Heart left ventricle (tissue), 13 donors: Measurements from ENCODE around the gene GARIN5B.

Experiments used
- POLR2A ChIP-seq, 2 donors: fragments of 450-650 bp; IDR thresholded peaks; one replicate each; pipeline ENCODE4 v1.6.1; 2017; ENCODE audit warnings: antibody characterized with exemption in 2 of 2, mild to moderate bottlenecking in 2 of 2, moderate library complexity in 2 of 2
- TF ChIP-seq, protein P1 (sequence below), 12 donors: fragments of 200-600 bp; sonication (generic) in 4 of 12; IDR thresholded peaks; one replicate each; pipeline versions ENCODE4 v1.5.0 to v1.8.0; 2018 to 2022; ENCODE audit warnings: antibody characterized with exemption in 12 of 12, mild to moderate bottlenecking in 5 of 12
- donor health status: ischemic (EF 13 %, LVEDD 7.1; RV severe dilation, severe dysfunction).
- donor health status: DM: no; HTN: yes; CAD: no.
- donor health status: DM: no; HTN: no; CAD: no.
- donor health status: ischemic (EF 25% LVEDD 6.9; RV normal size, moderate dysfunction).
- donor health status: ischemic (EF 25% LVEDD 5.7; RV mildly dilated, moderate dysfunction).
- donor health status: ischemic (EF 35%, LVEDD 5.7; RV mildly dilated, moderate dysfunction).
- donor health status: nonischemic (EF 11% LVEDD 7.7; RV severe dilation, severe dysfunction).
- donor health status: DM: yes; HTN: yes; CAD: no.
- donor health status: PGD.
- donor health status: ischemic (EF 29% LVEDD 5.4; RV normal size, mild dysfunction).
- donor health status: nonischemic (EF 23%, LVEDD 6.1; RV moderate dilation, normal function).

DNA sequence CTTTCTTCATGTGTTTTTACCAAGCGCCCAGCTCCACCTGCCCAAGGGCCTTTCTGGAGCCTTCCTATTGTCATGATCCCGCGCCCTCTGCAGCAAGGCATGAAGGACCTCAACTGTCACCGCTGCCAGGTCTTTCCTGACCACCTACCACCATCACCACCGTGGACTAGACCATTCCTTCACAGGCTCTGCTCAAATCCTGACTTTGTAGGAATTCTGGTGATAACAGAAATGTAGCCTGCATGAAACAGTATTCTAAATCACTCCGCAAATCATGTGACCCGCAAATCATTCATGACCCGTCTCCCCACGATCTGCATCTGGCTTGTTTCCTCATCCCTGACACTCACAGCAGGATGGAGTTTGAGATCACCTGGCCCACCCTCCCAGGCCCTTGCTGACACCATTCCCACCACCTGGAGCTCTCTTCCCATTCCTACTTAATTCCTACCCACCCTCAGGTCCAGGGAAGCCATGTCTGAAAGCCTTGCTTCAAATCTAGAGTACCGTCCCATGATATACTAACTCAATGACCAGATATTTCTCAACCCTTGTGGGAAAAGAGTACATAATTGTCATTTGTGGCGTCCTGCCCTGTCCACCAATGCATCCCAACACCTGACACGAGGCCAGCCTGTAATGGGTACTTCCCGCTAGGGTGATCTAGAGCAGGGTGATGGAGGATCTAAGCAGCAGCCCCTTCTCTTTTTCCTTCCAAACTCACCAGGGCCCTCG is 43.2 kb upstream of the GARIN5B start:
- TF ChIP-seq, protein P1, sequence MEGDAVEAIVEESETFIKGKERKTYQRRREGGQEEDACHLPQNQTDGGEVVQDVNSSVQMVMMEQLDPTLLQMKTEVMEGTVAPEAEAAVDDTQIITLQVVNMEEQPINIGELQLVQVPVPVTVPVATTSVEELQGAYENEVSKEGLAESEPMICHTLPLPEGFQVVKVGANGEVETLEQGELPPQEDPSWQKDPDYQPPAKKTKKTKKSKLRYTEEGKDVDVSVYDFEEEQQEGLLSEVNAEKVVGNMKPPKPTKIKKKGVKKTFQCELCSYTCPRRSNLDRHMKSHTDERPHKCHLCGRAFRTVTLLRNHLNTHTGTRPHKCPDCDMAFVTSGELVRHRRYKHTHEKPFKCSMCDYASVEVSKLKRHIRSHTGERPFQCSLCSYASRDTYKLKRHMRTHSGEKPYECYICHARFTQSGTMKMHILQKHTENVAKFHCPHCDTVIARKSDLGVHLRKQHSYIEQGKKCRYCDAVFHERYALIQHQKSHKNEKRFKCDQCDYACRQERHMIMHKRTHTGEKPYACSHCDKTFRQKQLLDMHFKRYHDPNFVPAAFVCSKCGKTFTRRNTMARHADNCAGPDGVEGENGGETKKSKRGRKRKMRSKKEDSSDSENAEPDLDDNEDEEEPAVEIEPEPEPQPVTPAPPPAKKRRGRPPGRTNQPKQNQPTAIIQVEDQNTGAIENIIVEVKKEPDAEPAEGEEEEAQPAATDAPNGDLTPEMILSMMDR (IDR thresholded peaks at IDR 0.05), result no peak
- no peak for TF ChIP-seq POLR2A (IDR thresholded peaks at IDR 0.05)
